ENCODE data around the gene TUBB8.

TUBB8 gene

DNA sequence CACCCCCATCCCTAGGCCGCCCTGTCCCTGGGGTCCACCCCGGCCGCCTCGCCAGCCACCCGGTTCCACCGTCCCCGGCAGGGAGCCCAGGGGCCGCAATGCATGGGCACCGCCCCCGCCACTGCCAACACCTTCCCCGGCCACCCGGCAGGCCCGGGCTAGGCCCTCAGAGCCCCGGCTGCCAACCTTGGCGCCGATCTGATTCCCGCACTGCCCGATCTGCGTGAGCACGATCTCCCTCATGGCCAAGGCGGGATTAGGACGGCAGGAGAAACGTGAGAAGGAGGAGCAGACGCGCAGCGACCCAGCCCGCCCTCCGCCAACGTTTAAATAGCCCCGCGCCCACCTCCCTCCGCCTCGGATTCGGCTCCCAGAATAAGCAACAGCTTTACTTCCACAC, at the start of gene TUBB8:
TSS of gene TUBB8 (minus strand) at position 301 of the 400 bp plus-strand sequence. CDS start at position 243, 58 bp downstream.
- DNase-seq (ENCODE audit: low spot score), result no peak
- in situ Hi-C loops (cut with MboI; ENCODE audit: low pct_unique_long_range_greater_than_20kb, low sequenced_read_pairs, unreplicated experiment), result no loop called here
- TF ChIP-seq, protein P1, sequence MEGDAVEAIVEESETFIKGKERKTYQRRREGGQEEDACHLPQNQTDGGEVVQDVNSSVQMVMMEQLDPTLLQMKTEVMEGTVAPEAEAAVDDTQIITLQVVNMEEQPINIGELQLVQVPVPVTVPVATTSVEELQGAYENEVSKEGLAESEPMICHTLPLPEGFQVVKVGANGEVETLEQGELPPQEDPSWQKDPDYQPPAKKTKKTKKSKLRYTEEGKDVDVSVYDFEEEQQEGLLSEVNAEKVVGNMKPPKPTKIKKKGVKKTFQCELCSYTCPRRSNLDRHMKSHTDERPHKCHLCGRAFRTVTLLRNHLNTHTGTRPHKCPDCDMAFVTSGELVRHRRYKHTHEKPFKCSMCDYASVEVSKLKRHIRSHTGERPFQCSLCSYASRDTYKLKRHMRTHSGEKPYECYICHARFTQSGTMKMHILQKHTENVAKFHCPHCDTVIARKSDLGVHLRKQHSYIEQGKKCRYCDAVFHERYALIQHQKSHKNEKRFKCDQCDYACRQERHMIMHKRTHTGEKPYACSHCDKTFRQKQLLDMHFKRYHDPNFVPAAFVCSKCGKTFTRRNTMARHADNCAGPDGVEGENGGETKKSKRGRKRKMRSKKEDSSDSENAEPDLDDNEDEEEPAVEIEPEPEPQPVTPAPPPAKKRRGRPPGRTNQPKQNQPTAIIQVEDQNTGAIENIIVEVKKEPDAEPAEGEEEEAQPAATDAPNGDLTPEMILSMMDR (IDR thresholded peaks at IDR 0.05; ENCODE audit: extremely low read depth, insufficient read depth, missing control alignments), result no peak

DNA sequence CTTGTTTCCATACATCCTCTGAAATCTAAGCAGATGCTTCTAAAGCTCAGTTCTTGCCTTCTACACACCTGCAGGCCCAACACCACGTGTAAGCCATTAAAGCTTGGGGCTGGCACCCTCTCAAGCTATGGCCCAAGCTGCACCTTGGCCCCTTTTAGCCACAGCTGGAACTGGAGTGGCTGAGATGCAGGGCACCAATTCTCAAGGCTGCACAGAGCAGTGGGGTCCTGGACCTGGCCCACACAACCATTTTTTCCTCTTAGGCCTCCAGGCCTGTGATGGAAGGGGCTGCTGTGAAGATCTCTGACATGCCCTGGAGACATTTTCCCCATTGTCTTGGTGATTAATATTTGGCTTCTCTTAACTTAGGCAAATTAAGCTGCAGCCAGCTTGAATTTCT, 47.4 kb upstream of the TUBB8 start:
- in situ Hi-C loops (cut with MboI; ENCODE audit: low pct_unique_long_range_greater_than_20kb, low sequenced_read_pairs, unreplicated experiment), result no loop called here
- TF ChIP-seq, protein P1 (IDR thresholded peaks at IDR 0.05; ENCODE audit: extremely low read depth, insufficient read depth, missing control alignments), result no peak
- DNase-seq (ENCODE audit: low spot score), result no peak

DNA sequence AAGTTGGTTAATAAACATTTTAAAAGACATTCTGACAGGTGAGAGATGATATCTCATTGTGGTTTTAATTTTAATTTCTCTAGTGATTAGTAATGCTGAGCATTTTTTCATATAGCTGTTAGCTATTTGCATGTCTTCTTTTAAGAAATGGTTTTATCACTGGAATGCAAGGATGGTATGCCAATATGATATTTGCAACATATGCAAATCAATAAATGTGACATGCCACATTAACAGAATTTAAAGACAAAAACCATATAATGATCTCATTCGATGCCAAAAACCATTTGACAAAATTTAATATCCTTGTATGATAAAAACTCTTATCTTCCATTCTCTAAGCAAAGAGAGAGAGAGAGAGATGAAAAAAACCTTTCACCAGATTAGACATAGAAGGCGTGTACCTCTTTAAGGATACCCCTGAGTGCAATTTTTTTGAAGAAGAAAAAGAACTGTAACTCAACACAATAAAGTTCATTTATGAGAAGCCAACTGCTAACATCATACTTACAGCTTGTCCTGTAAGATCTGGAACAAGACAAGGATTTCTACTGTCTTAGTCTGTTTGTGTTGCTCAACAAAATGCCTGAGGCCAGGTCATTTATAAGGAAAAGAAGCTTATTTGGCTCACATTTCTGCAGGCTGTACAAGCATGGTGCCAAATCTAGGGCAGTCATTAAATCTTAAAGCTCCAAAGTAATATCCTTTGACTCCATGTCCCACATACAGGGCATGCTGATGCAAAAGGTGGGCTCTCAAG, 46.4 kb upstream of the TUBB8 start:
- TF ChIP-seq, protein P1 (IDR thresholded peaks at IDR 0.05; ENCODE audit: extremely low read depth, insufficient read depth, missing control alignments), result no peak
- no peak for DNase-seq (ENCODE audit: low spot score)
- in situ Hi-C loops (cut with MboI; ENCODE audit: low pct_unique_long_range_greater_than_20kb, low sequenced_read_pairs, unreplicated experiment), result no loop called here

DNA sequence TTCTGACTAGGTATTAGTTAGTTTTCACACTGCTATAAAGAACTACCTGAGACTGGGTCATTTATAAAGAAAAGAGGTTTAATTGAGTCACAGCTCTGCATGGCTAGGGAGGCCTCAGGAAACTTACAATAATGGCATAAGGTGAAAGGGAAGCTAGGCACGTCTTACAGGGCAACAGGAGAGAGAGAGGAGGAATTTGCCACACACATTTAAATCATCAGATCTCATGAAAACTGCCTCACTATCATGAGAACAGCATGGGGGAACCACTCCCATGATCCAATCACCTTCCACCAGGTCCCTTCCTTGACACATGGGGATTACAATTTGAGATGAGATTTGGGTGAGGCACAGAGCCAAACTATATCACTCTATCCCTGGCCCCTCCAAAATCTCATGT, 45.5 kb upstream of the TUBB8 start:
- TF ChIP-seq, protein P1 (IDR thresholded peaks at IDR 0.05; ENCODE audit: extremely low read depth, insufficient read depth, missing control alignments), result no peak
- in situ Hi-C loops (cut with MboI; ENCODE audit: low pct_unique_long_range_greater_than_20kb, low sequenced_read_pairs, unreplicated experiment), result no loop called here
- DNase-seq (ENCODE audit: low spot score), result no peak

DNA sequence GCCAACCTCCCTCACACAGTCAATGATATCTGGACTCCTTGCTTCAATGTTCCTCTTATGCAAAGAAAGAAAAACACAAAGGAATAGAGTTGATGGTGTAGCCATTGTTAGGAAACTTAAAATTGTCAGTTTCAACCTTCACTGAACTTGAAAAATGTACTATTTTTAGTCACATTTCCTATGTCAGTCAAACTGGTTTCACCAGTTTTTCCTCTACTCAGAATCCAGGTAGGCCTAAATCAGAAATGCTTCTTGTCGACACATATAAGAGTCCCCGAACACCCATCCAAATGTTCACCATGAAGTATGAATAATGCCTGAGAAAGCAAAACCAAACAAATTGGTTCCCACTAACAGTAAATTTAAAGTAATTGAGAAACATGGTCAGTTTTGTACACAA, 43.8 kb upstream of the TUBB8 start:
- in situ Hi-C loops (cut with MboI; ENCODE audit: low pct_unique_long_range_greater_than_20kb, low sequenced_read_pairs, unreplicated experiment), result no loop called here
- no peak for DNase-seq (ENCODE audit: low spot score)
- TF ChIP-seq, protein P1 (IDR thresholded peaks at IDR 0.05; ENCODE audit: extremely low read depth, insufficient read depth, missing control alignments), result no peak

DNA sequence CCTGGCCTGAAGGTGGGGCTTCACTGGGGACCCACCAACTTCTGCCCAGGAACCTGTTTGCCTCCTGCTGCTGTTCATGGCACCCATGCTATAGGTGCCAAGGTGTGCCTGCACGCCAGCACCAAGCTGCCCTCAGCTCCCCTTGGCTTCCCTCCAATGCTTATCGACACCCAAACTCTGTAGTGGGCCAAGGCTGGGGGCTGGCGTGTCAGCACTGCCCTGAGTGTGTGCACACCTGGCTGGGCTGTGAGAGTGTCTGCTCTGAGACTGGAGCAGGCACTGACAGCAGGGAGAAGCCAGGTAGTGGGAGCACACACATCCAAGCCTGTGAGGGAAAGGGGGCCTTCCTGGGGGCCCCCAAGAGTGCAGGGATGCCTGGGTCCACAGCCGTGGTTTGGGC, 43.1 kb upstream of the TUBB8 start:
- in situ Hi-C loops (cut with MboI; ENCODE audit: low pct_unique_long_range_greater_than_20kb, low sequenced_read_pairs, unreplicated experiment), result no loop called here

More for the DNA sequence above, 43.1 kb upstream of the TUBB8 start:
- TF ChIP-seq, protein P1 (IDR thresholded peaks at IDR 0.05; ENCODE audit: extremely low read depth, insufficient read depth, missing control alignments), result no peak
- no peak for DNase-seq (ENCODE audit: low spot score)
